T-helper 17 cell (primary cell): ENCODE results near the gene CDH20. TPM values are rescaled to one million over a fixed set of nuclear protein-coding genes. Genes with fewer than 3 reads are reported as not detected.
A peak's percentile ranks its signal among the peaks of the same experiment; 100 is the strongest.
"Not testable (repeated sequence)": the region's sequence is repeated elsewhere in the genome, so short reads cannot be mapped to it uniquely, and the experiment has no call there.

Experiments used
- ATAC-seq: fragments of 150-1000 bp; cut with Tn5 transposase; 2 replicates; pipeline ENCODE4 v1.10.0; 2021; ENCODE audit warnings: mild to moderate bottlenecking, moderate library complexity
- DNase-seq, 3 donors: peaks; one replicate each; pipeline versions ENCODE4 v3.0.0 to v3.0.0-alpha.2; 2020 to 2021
- H3K9me3 ChIP-seq: one replicate; pipeline ENCODE4 v1.7.0; 2013; ENCODE audit warnings: low read length, mild to moderate bottlenecking; ENCODE audit not compliant: control insufficient read depth, poor library complexity, severe bottlenecking
- H3K27ac Mint-ChIP-seq: one replicate; pipeline ENCODE4 v1.8.0; 2022; ENCODE audit warnings: mild to moderate bottlenecking, moderate library complexity, mixed read lengths
- H3K27me3 Mint-ChIP-seq: one replicate; pipeline ENCODE4 v1.8.0; 2022; ENCODE audit warnings: mixed read lengths
- H3K36me3 Mint-ChIP-seq: one replicate; pipeline ENCODE4 v1.8.0; 2022; ENCODE audit warnings: low read depth, mixed read lengths
- H3K4me1 Mint-ChIP-seq: one replicate; pipeline ENCODE4 v1.8.0; 2022; ENCODE audit warnings: mild to moderate bottlenecking, mixed read lengths
- H3K4me3 Mint-ChIP-seq: one replicate; pipeline ENCODE4 v1.8.0; 2022; ENCODE audit warnings: mild to moderate bottlenecking, moderate library complexity, mixed read lengths
- total RNA-seq, 4 donors: library from RNA in 2 of 4; stranded (reverse) in 2 of 4; gene quantifications; one replicate each; pipeline ENCODE4 v1.2.3 and lab custom pipeline; 2022 to 2026

The CDH20 gene
- total RNA-seq, 2 donors from 2014 or later: 0.21 to 0.35 TPM

GRCh38 chr18:61360404-61361383, 27.5 kb downstream of the CDH20 start:
- DNase-seq (no peak), ATAC-seq (no peak)
- H3K27me3 Mint-ChIP-seq: peaks cover 27% of the 10 kb centered on the region
- no peak overlapping the region for H3K27ac Mint-ChIP-seq
- H3K4me3 Mint-ChIP-seq: peak overlapping the region; percentile 61
- H3K36me3 Mint-ChIP-seq: no peaks in the 10 kb centered on the region
- no peaks in the 10 kb centered on the region for H3K4me1 Mint-ChIP-seq
- no peaks in the 10 kb centered on the region for H3K9me3 ChIP-seq

- no peak for ATAC-seq
- no peak for DNase-seq
- H3K9me3 ChIP-seq: no peaks in the 10 kb centered on the region
- Mint-ChIP-seq H3K4me1 (no peaks in the 10 kb centered on the region), H3K27me3 (peaks cover 27% of the 10 kb centered on the region), H3K27ac (no peak overlapping the region), H3K36me3 (no peaks in the 10 kb centered on the region), H3K4me3 (no peak overlapping the region)
Measured at GRCh38 chr18:61362511-61362910, 29.3 kb downstream of the CDH20 start.

- Mint-ChIP-seq H3K36me3 (no peaks in the 10 kb centered on the region), H3K27me3 (peaks cover 24% of the 10 kb centered on the region), H3K27ac (no peak overlapping the region), H3K4me1 (no peaks in the 10 kb centered on the region), H3K4me3 (no peak overlapping the region)
- ATAC-seq (no peak), DNase-seq (no peak)
- no peaks in the 10 kb centered on the region for H3K9me3 ChIP-seq
Measured at GRCh38 chr18:61364953-61365352, 31.7 kb downstream of the CDH20 start.

GRCh38 chr18:61368001-61368400, 34.8 kb downstream of the CDH20 start:
- H3K27ac Mint-ChIP-seq: no peak overlapping the region
- no peak for ATAC-seq
- no peaks in the 10 kb centered on the region for H3K4me1 Mint-ChIP-seq
- H3K36me3 Mint-ChIP-seq: no peaks in the 10 kb centered on the region
- no peak overlapping the region for H3K4me3 Mint-ChIP-seq
- no peaks in the 10 kb centered on the region for H3K9me3 ChIP-seq
- H3K27me3 Mint-ChIP-seq: peaks cover 13% of the 10 kb centered on the region
- DNase-seq: no peak

GRCh38 chr18:61369671-61370070, 36.4 kb downstream of the CDH20 start:
- H3K4me3 Mint-ChIP-seq, H3K27me3 Mint-ChIP-seq, H3K9me3 ChIP-seq, H3K27ac Mint-ChIP-seq, DNase-seq, ATAC-seq, H3K4me1 Mint-ChIP-seq, H3K36me3 Mint-ChIP-seq: not testable (repeated sequence)

GRCh38 chr18:61371111-61371510, 37.9 kb downstream of the CDH20 start:
- DNase-seq (no peak), ATAC-seq (no peak)
- H3K9me3 ChIP-seq: no peaks in the 10 kb centered on the region
- no peaks in the 10 kb centered on the region for H3K36me3 Mint-ChIP-seq
- no peaks in the 10 kb centered on the region for H3K27me3 Mint-ChIP-seq
- H3K4me1 Mint-ChIP-seq: no peaks in the 10 kb centered on the region
- H3K4me3 Mint-ChIP-seq: no peak overlapping the region
- H3K27ac Mint-ChIP-seq: no peak overlapping the region

GRCh38 chr18:61379827-61380226, 46.6 kb downstream of the CDH20 start:
- Mint-ChIP-seq H3K27me3 (no peaks in the 10 kb centered on the region), H3K4me1 (no peaks in the 10 kb centered on the region)
- ATAC-seq: no peak

GRCh38 chr18:61388010-61388409, 54.8 kb downstream of the CDH20 start:
- no peaks in the 10 kb centered on the region for H3K9me3 ChIP-seq
- ATAC-seq (no peak), DNase-seq (no peak)
- no peaks in the 10 kb centered on the region for H3K36me3 Mint-ChIP-seq
- no peak overlapping the region for H3K4me3 Mint-ChIP-seq
- H3K27me3 Mint-ChIP-seq: peaks cover 6% of the 10 kb centered on the region
- no peaks in the 10 kb centered on the region for H3K4me1 Mint-ChIP-seq
- H3K27ac Mint-ChIP-seq: no peak overlapping the region

More at GRCh38 chr18:61379827-61380226, 46.6 kb downstream of the CDH20 start:
- DNase-seq: no peak
- Mint-ChIP-seq H3K4me3 (no peak overlapping the region), H3K36me3 (no peaks in the 10 kb centered on the region), H3K27ac (no peak overlapping the region)
- no peaks in the 10 kb centered on the region for H3K9me3 ChIP-seq

- no peak overlapping the region for H3K27ac Mint-ChIP-seq
- no peaks in the 10 kb centered on the region for H3K36me3 Mint-ChIP-seq
- ATAC-seq: no peak
- DNase-seq: no peak
- no peaks in the 10 kb centered on the region for H3K9me3 ChIP-seq
- H3K27me3 Mint-ChIP-seq: peaks cover 6% of the 10 kb centered on the region
- H3K4me3 Mint-ChIP-seq: no peak overlapping the region
- H3K4me1 Mint-ChIP-seq: no peaks in the 10 kb centered on the region
Measured at GRCh38 chr18:61394983-61395382, 61.8 kb downstream of the CDH20 start.

- DNase-seq (no peak), ATAC-seq (no peak)
- Mint-ChIP-seq H3K4me3 (no peak overlapping the region), H3K36me3 (no peaks in the 10 kb centered on the region), H3K27ac (no peak overlapping the region), H3K27me3 (peaks cover 10% of the 10 kb centered on the region), H3K4me1 (no peaks in the 10 kb centered on the region)
- H3K9me3 ChIP-seq: no peaks in the 10 kb centered on the region
Measured at GRCh38 chr18:61397222-61397621, 64.0 kb downstream of the CDH20 start.

GRCh38 chr18:61398961-61399705, 65.9 kb downstream of the CDH20 start:
- Mint-ChIP-seq H3K27me3 (peaks cover 10% of the 10 kb centered on the region), H3K36me3 (no peaks in the 10 kb centered on the region), H3K27ac (no peak overlapping the region), H3K4me3 (no peak overlapping the region), H3K4me1 (no peaks in the 10 kb centered on the region)
- DNase-seq: no peak
- ATAC-seq: no peak
- H3K9me3 ChIP-seq: no peaks in the 10 kb centered on the region

GRCh38 chr18:61400016-61400635, 66.9 kb downstream of the CDH20 start:
- Mint-ChIP-seq H3K27me3 (peaks cover 10% of the 10 kb centered on the region), H3K4me1 (no peaks in the 10 kb centered on the region), H3K36me3 (no peaks in the 10 kb centered on the region), H3K27ac (no peak overlapping the region), H3K4me3 (no peak overlapping the region)
- no peak for ATAC-seq
- H3K9me3 ChIP-seq: no peaks in the 10 kb centered on the region
- DNase-seq: no peak

GRCh38 chr18:61400716-61401115, 67.5 kb downstream of the CDH20 start:
- H3K4me1 Mint-ChIP-seq: no peaks in the 10 kb centered on the region
- H3K27me3 Mint-ChIP-seq: peaks cover 10% of the 10 kb centered on the region
- H3K27ac Mint-ChIP-seq: no peak overlapping the region

More at GRCh38 chr18:61400716-61401115, 67.5 kb downstream of the CDH20 start:
- H3K4me3 Mint-ChIP-seq: no peak overlapping the region
- H3K9me3 ChIP-seq: no peaks in the 10 kb centered on the region
- ATAC-seq (no peak), DNase-seq (no peak)
- H3K36me3 Mint-ChIP-seq: no peaks in the 10 kb centered on the region
